HuH-7.5 (cell line): ENCODE data around the gene XG.
"Not testable (repeated sequence)": the region's sequence is repeated elsewhere in the genome, so short reads cannot be mapped to it uniquely, and the experiment has no call there.

Source experiments
- DNase-seq: peaks from one replicate; pipeline ENCODE4 v3.0.0; 2011; ENCODE audit warnings: low spot score

XG gene

GRCh38 chrX:2780472-2781225, 28.8 kb downstream of the XG start:
- not testable (repeated sequence) for DNase-seq

DNA sequence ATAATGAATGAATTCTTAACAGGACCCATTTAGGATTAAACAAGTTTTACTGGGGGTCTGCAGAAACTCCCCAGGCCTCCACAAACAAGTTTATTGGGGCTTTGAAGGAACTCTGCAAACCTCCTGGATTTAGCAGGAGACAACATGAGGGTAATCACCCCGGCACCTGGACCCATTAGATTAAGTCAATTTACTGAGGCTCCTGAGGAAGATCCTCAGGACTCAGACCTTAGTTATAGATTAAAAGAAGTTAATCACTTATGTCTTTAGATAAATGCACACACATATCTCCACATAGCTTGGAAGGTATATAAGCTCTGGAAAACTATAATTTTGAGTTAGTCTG, 29.4 kb downstream of the XG start:
- DNase-seq = no peak

GRCh38 chrX:2781698-2782097, 29.9 kb downstream of the XG start:
- DNase-seq = no peak

- no peak for DNase-seq
Observed at GRCh38 chrX:2782171-2782570, 30.3 kb downstream of the XG start.

GRCh38 chrX:2782778-2783177, 30.9 kb downstream of the XG start:
- no peak for DNase-seq

DNA sequence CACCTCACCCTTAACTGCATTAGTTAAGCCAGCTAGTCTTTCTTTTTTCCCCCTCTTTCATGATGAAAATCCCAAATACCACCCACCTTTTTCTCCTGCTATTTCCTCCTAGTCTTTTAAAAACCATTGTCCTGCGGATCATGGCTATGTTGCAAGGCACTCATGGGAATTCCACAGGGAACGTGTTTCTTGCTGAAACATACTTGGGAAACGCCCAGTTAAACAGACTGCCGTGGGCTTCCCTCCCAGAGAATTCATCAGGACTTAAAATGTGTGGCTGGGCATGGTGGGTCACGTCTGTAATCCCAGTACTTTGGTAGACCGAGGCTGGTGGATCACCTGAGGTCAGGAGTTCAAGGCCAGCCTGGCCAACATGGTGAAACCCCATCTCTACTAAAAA, 32.2 kb downstream of the XG start:
- no peak for DNase-seq

DNA sequence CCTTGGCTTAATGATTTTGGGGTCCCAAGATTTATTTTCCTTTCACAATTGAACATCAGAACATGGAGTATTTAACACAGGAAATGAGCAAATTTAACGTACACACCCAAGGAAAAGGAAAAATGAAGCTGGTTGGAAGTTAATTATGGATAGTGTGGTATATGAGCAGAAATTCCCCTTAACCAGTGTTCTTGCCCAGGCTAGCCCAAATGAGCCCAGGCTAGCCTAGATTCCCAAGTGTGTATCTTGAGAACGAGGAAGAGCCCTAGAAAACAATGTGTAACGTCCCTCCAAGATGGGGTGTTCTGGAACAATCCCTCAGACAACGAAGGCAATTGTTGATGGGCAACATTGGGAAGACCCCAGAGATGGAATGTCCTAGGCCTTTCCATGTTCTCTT, 33.7 kb downstream of the XG start:
- DNase-seq = no peak

GRCh38 chrX:2788980-2789379, 37.1 kb downstream of the XG start:
- DNase-seq = no peak

- DNase-seq = no peak
Observed at GRCh38 chrX:2789569-2789968, 37.7 kb downstream of the XG start.

DNA sequence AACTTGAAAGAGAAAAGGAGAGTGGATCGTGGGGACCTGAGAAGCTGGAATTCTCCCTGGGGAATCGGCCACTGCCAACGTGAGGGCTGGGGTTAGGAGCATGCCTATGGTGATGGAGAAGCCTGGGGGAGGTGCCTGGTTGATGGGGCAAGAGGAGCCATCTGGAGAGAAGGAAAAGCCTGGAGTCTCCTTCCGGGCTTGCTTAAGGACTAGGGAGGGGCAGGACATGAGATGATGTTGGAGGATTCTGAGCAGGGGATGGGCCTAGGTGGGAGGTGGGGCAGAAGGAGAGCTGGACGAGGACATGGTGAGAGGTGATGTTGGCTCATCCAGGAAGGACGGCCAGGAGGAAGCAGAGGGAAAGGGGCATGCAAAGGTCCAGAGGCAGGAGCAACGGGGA, 41.9 kb downstream of the XG start:
- DNase-seq = no peak

GRCh38 chrX:2794336-2794735, 42.5 kb downstream of the XG start:
- no peak for DNase-seq

- not testable (repeated sequence) for DNase-seq
Observed at GRCh38 chrX:2796808-2797207, 45.0 kb downstream of the XG start.

GRCh38 chrX:2799369-2799768, 47.5 kb downstream of the XG start:
- DNase-seq = no peak

DNA sequence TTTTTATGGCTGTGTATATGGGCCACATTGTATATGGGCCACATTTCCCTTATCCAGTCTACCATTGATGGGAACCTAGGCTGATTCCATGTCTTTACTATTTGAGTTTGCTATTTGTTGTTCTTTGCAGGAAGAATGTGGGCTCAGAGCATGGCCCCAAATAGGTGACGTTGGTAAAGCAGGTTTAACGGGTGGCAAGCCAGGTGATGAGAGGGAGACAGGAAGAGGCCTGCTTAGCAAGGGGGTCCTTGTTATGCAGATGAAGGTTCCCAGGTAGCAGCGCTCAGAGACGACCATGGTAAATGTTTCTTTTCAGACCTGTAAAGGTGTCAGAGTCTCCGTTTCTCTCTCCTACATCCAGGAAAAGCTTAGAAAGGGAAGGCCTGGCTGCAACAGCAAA, 48.1 kb downstream of the XG start:
- not testable (repeated sequence) for DNase-seq

DNA sequence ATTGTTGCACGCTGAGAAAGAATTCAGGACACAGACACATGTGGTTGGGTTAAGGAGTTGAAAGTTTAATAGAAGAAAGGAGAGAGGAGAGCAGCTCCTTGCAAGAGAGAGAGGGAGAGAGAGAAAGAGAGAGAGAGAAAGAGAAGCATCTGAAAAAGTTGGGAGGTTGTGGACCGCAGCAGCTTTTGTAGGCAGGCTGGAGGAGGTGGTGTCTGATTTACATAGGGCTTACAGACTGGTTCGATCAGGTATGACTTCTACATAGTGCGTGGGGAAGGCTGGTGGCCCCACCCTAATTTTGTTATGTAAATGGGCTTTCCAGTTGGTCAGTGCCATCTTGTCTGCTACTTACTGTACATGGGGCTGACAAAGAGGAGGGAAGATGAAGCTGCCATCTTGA, 49.4 kb downstream of the XG start:
- DNase-seq = no peak

GRCh38 chrX:2802376-2803090, 50.7 kb downstream of the XG start:
- DNase-seq = not testable (repeated sequence)

DNA sequence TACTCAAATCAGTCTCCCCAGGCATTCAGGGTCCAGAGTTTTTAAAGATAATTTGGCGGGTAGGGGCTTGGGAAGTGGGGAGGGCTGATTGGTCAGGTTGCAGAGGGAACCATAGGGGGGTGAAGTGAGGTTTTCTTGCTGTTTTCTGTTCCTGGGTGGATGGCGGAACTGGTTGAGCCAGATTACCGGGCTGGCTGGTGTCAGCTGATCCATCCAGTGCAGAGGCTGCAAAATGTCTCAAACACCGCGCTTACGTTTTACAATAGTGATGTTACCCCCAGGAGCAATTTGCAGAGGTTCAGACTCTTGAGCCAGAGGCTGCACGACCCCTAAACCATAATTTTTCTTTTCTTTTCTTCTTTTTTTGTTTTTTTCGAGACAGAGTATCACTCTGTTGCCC, 51.6 kb downstream of the XG start:
- DNase-seq = not testable (repeated sequence)

GRCh38 chrX:2804106-2804843, 52.4 kb downstream of the XG start:
- DNase-seq = not testable (repeated sequence)

DNA sequence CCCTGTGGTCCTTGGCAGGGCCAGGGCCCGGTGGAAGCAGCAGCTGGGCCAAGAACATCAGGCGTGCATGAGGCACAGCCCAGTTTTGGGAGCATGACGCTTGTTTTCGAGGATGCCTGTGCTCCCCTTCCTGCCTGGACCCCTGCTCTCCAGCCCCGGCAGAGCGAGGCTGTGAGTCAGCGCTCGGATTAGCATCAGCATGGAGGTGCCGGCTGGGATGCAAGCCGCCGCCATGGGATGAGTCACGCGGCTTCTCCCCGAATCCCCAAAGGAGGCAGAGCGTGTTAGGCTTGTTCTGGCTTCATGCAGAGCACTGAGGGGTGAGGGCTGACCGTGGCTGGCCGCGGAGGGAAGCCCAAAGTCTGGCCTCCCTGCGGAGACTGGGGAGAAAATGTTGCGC, 53.0 kb downstream of the XG start:
- not testable (repeated sequence) for DNase-seq

- no peak for DNase-seq
Observed at GRCh38 chrX:2811271-2811670, 59.4 kb downstream of the XG start.

DNA sequence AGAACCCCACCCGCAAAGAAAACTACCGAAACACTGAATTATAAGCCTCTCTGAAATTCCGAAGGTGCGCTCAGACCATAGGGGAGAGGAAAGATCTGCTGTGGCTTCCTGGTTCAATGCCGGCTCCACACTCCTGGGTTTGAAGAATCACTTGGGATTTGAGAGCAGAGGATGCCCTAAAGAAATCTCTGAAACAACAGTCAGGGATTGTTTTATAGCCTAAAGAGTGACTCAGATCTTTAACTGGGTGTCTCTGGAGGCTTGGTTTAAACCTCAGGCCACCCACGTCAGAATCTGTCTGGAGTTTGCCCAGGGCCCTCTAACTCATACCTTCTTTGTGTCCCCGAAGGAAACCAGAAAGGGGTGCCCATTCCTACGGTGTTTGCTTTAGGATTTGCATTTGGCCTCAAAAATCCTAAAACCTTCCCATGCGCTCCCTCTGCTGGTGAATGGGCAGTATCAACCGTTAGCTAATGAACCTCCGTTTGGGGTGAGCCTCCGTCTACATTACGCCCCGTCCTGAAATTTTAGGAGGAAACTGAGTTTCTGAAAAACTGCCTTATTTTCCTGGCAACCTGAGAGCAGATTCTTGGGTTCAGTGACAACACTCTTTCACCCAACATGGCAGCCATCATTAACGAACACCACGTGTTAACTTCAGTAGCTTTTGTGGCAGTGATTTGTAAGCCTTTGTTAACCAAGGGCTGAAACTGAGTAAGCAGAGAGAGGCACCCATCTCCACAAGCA, 60.5 kb downstream of the XG start:
- not testable (repeated sequence) for DNase-seq

DNA sequence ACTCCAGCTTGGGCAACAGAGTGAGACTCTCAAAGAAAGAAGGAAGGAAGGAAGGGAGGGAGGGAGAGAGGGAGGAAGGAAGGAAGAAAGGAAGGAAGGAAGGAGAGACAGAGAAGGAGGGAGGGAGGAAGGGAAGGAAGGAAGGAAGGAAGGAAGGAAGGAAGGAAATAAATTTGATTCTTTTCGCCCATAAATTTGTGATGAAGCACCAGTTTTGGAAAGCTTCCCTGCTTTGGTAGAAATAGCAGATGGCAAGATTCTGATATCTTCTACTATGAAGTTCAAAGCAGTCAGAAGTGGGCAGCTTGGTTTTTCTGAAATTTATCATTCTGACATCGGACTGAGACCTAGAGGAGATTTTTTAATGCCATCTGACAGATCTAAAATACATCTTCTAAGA, 65.2 kb downstream of the XG start:
- DNase-seq = no peak
